ENCODE measurements around the gene RAD51B. TPM values are rescaled to one million over a fixed set of nuclear protein-coding genes. Genes with fewer than 3 reads are reported as not detected.

RAD51B gene
- total RNA-seq, 1 experiment from 2014 or later = 16.7 TPM

GRCh38 chr14:68401317-68401716 lies 581.7 kb downstream of the RAD51B start:
- Histone ChIP-seq H3K27ac (ENCODE audit: insufficient read length, low read depth, low read length) (no peak overlapping the region), H3K79me2 (ENCODE audit: insufficient read depth, low read length) (no peaks in the 10 kb centered on the region)

More at GRCh38 chr14:68401317-68401716, 581.7 kb downstream of the RAD51B start:
- Histone ChIP-seq H3K56ac (ENCODE audit: insufficient read length, low read depth, low read length) (no peak overlapping the region), H2BK120ac (ENCODE audit: low read depth, low read length, poor library complexity, severe bottlenecking) (no peak overlapping the region), H3K27me3 (ENCODE audit: insufficient read depth, low read length) (no peaks in the 10 kb centered on the region), H3K4me1 (ENCODE audit: insufficient read depth, low read length) (peaks cover 7% of the 10 kb centered on the region; the same call in 1 of the 2 replicates), H2BK20ac (ENCODE audit: low read depth, low read length, poor library complexity, severe bottlenecking) (no peak overlapping the region), H2BK5ac (ENCODE audit: insufficient read length, low read length) (no peak overlapping the region), H3K79me1 (ENCODE audit: insufficient read depth, low read depth, low read length, poor library complexity, severe bottlenecking) (no peaks in the 10 kb centered on the region), H3K14ac (ENCODE audit: insufficient read depth, low read length) (no peak overlapping the region), H3K18ac (ENCODE audit: insufficient read length, low read depth, low read length) (no peak overlapping the region), H2AK5ac (ENCODE audit: insufficient read length, low read length) (no peak overlapping the region), H3K23ac (ENCODE audit: insufficient read length, low read depth, low read length) (no peak overlapping the region), H3K4ac (ENCODE audit: low read depth, low read length) (no peak overlapping the region), H3T11ph (ENCODE audit: low read length) (no peak overlapping the region), H3K9me3 (ENCODE audit: control insufficient read depth, low read depth, low read length) (no peaks in the 10 kb centered on the region), H3K9ac (ENCODE audit: extremely low read depth, insufficient read length, low read length) (no peak overlapping the region), H4K8ac (replicated peaks; ENCODE audit: insufficient read length, low read depth, low read length) (no peak overlapping the region), H2BK15ac (ENCODE audit: low read depth, low read length) (no peak overlapping the region), H2BK12ac (ENCODE audit: insufficient read length, low read depth, low read length) (no peak overlapping the region), H4K91ac (ENCODE audit: insufficient read length, low read depth, low read length) (no peak overlapping the region), H3K23me2 (ENCODE audit: insufficient read length, low read depth, low read length, poor library complexity, severe bottlenecking) (no peaks in the 10 kb centered on the region), H3K4me2 (ENCODE audit: insufficient read depth, insufficient read length, low read length) (no peak overlapping the region), H4K5ac (ENCODE audit: insufficient read length, low read depth, low read length) (no peak overlapping the region), H4K20me1 (ENCODE audit: control insufficient read depth, insufficient read depth, insufficient read length) (no peaks in the 10 kb centered on the region), H2AFZ (ENCODE audit: low read length) (no peak overlapping the region)
- TF ChIP-seq, protein P1, sequence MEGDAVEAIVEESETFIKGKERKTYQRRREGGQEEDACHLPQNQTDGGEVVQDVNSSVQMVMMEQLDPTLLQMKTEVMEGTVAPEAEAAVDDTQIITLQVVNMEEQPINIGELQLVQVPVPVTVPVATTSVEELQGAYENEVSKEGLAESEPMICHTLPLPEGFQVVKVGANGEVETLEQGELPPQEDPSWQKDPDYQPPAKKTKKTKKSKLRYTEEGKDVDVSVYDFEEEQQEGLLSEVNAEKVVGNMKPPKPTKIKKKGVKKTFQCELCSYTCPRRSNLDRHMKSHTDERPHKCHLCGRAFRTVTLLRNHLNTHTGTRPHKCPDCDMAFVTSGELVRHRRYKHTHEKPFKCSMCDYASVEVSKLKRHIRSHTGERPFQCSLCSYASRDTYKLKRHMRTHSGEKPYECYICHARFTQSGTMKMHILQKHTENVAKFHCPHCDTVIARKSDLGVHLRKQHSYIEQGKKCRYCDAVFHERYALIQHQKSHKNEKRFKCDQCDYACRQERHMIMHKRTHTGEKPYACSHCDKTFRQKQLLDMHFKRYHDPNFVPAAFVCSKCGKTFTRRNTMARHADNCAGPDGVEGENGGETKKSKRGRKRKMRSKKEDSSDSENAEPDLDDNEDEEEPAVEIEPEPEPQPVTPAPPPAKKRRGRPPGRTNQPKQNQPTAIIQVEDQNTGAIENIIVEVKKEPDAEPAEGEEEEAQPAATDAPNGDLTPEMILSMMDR (conservative IDR thresholded peaks at IDR 0.05) = no peak
- peaks cover 14 to 16% of the 10 kb centered on the region in 2 experiments for H3K4me1 Mint-ChIP-seq
- no peaks in the 10 kb centered on the region for H3K36me3 Mint-ChIP-seq (ENCODE audit: insufficient read depth in 1 of 3, low read depth in 3 of 3)
- no peak overlapping the region for H3K4me3 Mint-ChIP-seq
- H3K27ac Mint-ChIP-seq = no peak overlapping the region
- no peak for DNase-seq
- H3K9me3 Mint-ChIP-seq = no peaks in the 10 kb centered on the region
- no CpG with 5 or more reads among the region's 3 CpGs for WGBS (ENCODE audit: extremely low coverage, insufficient read length, low lambda C conversion rate)
- no peaks in the 10 kb centered on the region; the same call in 1 of the 2 replicates for H3K27me3 Mint-ChIP-seq (ENCODE audit: low read depth)
